GM18498 (cell line): ENCODE results near the gene FBXW11.

Experiments used
- ATAC-seq: cut with Tn5 transposase; IDR thresholded peaks from one replicate; pipeline ENCODE4 v1.9.1; 2021; ENCODE audit warnings: mild to moderate bottlenecking, moderate library complexity; ENCODE audit not compliant: unreplicated experiment

The FBXW11 gene

DNA sequence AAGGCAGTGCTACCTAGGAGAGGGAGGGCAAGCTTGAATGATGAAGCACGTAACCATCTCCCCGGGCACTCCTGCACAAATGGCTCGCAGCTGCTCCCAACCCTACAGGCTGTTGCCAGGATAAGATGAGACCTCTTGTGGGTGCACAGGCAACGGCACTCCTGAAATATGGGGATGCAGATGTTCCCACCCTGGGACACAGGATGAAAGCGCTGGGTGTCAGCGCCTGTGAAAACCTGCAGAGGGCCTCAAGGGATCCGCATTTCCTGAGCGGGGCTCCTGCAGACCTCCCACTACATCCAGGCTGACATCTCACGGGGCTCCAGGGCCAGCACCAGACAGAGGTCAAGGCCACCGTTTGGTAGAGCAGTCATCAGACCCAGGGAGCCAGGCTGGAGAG is 160.1 kb downstream of the FBXW11 start:
- no peak for ATAC-seq

DNA sequence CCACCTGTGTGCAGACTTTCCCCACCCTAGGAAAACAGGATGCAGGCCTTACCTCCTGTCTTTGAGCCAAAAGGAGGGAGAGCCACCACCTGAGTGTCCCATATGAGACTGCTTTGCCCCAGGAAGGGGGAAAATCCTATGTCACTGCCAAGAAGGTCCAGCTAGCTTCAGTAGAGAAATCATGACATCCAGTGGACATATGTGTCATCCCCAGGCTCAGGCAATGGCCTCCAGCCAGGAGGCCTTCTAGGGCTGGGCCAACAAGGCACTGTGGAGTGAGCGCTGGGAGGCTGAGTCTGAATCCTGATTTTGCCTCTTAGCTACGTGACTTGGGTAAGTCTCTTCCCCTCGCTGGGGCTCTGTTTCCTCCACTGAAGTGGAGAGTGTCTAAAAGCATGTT is 160.6 kb downstream of the FBXW11 start:
- no peak for ATAC-seq

DNA sequence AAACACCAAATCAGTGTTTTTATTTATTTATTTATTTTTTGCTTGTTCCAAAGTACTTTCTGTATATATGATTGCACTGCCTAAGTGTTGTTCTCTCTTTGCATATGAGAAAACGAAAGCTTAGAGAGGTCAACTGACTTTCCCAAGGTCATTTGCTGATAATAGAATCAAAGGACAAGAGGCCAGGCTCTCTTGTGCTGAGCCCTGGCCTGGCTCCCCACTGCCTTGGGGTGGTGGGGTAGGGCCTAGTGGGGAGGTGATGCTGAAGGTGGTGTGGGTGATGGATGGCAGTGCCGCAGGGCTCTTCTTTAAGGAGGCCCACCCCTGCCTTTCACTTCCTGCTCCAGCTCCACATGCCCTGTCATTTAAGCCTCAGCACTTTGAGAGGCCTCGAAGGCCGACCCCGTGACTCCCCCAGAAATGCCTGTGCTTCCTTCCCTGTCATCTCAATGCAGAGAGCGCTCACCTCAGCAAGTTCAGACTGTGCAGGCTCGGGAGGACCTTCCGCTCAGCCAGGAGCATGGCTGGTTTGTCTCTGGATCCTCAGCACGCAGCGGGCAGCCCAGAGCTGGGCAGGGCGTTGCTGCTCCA is 161.3 kb downstream of the FBXW11 start:
- ATAC-seq, result no peak

GRCh38 chr5:171842777-171843328 is 163.6 kb downstream of the FBXW11 start:
- no peak for ATAC-seq

DNA sequence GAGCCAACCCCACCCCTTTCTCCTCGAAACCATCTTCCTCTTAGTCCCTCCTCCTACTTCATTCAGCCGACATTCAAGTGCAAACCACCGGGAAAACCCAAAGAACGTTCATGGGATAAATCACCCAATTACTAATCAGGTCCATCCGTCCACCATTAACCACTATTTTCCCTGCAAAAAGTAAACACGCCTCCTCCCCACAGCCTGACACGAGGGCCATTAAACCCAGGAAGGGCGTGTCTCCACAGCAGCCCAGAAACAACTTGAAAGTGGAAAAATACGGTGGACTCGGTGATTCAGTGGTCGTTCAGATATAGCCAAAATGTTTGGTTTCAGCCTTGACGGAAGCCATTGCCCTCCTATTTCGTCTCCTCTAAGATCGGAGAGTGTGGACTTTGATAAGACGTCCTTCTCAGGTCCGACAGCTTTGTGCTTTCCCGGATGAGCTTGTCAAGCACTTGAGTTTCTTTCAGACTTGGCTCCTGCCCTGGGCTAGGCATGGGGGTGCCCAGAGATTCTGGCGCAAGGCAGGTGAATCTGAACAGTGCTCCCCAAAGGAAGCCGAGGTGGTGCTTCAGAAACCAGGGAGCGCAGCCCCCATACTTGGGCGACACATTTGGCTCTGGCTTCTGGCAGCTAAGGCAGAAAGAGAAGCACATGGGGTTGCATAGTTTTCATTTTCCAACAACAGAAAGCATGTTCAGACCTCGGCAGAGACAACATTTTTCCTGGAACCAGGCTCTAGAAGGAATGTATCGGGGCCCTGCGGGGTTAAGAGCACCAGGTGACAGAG is 164.3 kb downstream of the FBXW11 start:
- no peak for ATAC-seq

GRCh38 chr5:171840711-171841522 is 165.5 kb downstream of the FBXW11 start:
- ATAC-seq, result no peak

DNA sequence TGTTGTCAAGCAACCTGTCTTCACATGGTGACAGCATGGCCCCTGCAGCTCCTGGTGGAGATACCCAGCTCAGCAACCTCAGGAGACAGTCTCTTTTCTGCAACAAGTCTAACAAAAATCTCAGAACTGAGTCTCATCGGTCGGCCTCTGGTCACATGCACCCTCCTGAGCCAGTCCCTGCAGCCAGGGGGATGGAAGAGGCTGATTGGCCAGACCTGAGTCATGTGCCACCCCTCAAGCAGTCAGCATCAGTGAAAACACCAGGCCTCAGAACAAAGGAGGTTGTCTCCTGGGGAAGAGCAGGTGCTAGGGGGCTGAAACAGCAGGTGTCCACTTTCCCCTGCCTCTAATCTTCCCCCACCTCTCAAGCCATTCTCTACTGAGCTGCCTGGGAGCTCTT is 166.4 kb downstream of the FBXW11 start:
- ATAC-seq, result no peak

DNA sequence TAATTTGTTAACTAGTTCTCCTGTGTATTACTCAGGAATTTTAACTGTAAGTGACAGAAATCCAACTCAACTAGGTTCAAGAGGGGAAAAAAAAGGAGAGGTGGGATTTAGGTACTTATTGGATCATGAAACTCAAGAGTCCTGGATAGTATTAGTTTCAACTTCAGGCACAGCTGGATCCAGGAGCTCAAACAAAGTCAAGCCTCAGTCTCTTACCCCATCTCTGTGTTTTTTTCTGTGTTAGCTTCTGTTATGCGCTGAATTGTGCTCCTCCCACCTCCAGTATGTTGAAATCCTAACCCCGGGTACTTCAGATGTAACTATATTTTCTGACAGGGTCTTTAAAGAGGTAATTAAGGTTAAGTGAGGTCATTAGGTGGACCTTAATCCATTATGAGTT is 167.3 kb downstream of the FBXW11 start:
- ATAC-seq, result no peak

GRCh38 chr5:171838066-171838465 is 168.4 kb downstream of the FBXW11 start:
- no peak for ATAC-seq

GRCh38 chr5:171837522-171837921 is 168.9 kb downstream of the FBXW11 start:
- no peak for ATAC-seq

- no peak for ATAC-seq
Observed at GRCh38 chr5:171835066-171835465, 171.4 kb downstream of the FBXW11 start.

DNA sequence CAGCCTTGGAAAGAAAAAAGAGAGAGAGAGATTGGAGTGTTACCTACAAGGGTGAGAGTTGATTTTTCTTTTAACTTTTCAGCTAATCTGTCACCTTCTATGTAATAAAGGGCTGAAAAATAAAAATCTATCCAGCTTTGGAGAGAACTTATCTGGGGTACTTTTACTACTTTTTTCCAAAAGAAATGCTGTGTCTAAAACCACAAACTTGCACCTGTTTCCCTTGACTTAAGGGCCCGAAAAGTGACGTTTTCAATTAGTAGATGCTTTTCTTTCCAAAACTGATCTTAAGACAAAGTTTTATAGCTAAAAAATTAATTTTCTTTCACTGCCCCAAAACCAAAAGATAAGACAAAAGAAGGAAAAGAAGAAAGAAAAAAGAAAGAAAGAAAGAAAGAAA is 172.0 kb downstream of the FBXW11 start:
- no peak for ATAC-seq

GRCh38 chr5:171832775-171833174 is 173.7 kb downstream of the FBXW11 start:
- no peak for ATAC-seq

DNA sequence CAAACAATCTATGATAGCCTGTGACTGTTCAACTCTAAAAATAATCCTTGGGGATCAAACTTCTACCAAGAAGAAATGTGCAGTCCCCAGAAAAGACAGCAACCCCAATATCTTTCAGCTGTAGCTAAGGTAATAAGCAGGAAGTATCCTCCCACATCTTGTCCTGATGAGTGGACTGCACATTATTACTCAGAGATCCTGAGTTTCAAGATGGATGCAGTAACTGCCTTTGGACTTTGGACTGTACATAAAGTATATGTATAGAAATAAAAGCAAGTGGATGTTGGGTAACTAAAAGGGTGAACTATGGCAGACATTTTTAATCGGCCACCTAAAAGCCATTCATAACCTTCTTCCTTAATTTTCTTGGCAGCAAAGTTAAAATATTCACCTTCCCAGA is 175.8 kb downstream of the FBXW11 start:
- ATAC-seq, result no peak

- no peak for ATAC-seq
Observed at GRCh38 chr5:171827162-171827561, 179.3 kb downstream of the FBXW11 start.

GRCh38 chr5:171826132-171826531 is 180.3 kb downstream of the FBXW11 start:
- no peak for ATAC-seq

DNA sequence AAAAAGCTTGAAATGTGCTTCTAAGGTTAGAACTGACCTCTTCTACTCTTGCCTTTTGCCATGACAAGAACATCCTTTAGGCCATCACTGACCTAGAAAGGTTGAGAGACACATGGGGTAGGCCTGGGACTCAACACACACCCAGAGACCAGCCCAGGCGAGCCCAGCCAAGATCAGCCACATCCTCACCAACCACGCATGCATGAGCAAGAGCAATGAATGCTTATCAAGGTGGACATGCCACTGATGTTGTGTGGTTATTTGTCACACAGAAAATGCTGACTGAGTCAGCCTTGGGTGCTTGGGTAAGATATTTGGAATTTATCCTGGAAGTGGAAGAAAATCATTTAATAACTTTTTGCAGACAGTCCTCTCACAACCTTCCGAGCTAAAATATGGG is 181.4 kb downstream of the FBXW11 start:
- ATAC-seq, result no peak

- ATAC-seq, result no peak
Observed at GRCh38 chr5:171823269-171823668, 183.2 kb downstream of the FBXW11 start.

DNA sequence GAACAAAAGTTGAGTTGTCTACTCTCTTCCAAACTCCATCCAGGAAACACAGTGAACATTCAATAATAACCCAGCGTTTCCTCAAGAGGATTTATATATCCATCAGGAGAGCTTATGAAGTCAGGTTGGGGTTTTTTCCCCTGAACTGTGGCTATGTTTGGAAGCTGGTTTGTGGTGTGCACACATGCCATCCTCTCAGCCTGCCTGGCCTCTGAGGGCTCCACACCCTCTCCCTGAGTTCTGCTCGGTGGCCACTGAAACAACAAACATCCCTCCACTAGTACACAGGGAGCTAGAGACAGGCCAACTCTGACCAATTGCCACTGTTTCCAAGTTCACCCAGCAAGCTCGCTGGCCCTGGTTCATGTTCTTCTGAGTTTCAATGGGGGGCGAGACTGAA is 185.2 kb downstream of the FBXW11 start:
- ATAC-seq, result no peak

- no peak for ATAC-seq
Observed at GRCh38 chr5:171820561-171820960, 185.9 kb downstream of the FBXW11 start.

DNA sequence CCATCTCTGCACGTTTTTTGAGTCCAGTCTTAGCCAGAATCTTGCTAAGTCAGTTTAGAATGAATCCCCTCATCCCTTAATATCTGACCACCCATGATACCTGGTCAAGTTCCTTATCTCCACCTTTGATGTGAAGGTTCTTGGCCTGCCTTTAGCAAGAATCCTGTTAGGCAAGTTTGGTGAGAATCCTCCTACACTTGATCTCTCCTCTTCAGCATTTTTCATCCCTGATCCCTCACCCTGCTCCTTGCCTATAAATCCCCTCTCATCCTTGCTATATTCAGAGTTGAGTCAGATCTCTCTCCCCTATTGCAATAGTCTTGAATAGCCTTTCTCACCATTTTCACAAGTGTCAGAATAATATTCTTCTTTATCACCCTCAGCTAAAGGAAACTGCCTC is 189.8 kb downstream of the FBXW11 start:
- ATAC-seq, result no peak
